ENCODE results near the gene SAXO1. TPM values are rescaled to one million over a fixed set of nuclear protein-coding genes. Genes with fewer than 3 reads are reported as not detected.

Gene SAXO1
- total and polyA plus RNA-seq, 7 donors = under 0.01 to 0.01 TPM; not detected in 5

GRCh38 chr9:18920141-18921084 is 112.6 kb downstream of the SAXO1 start:
- TF ChIP-seq POLR2A (IDR thresholded peaks at IDR 0.05) = no peak
- no peak for TF ChIP-seq EP300 (IDR thresholded peaks at IDR 0.05)
- no peak for TF ChIP-seq CTCF (IDR thresholded peaks at IDR 0.05)
- TF ChIP-seq POLR2AphosphoS5 (IDR thresholded peaks at IDR 0.05) = no peak
- H3K36me3 ChIP-seq = no peaks in the 10 kb centered on the region
- no peak for DNase-seq
- no peak overlapping the region for H3K4me3 ChIP-seq
- no peaks in the 10 kb centered on the region for H3K27me3 ChIP-seq
- intact Hi-C loops (cut with DNase I) = no loop called here
- H3K9me3 ChIP-seq = no peaks in the 10 kb centered on the region
- peaks cover 0 to 32% (median 28%) of the 10 kb centered on the region in 4 donors for H3K4me1 ChIP-seq
- H3K27ac ChIP-seq = no peak overlapping the region
- WGBS, 2 donors = 17 to 58% methylated on average over 4 of the region's 4 CpGs

GRCh38 chr9:18911714-18912342 is 121.2 kb downstream of the SAXO1 start:
- Histone ChIP-seq H3K27ac (no peak overlapping the region), H3K9me3 (no peaks in the 10 kb centered on the region), H3K4me1 (peaks cover 0 to 11% (median 0%) of the 10 kb centered on the region in 4 donors), H3K4me3 (no peak overlapping the region), H3K36me3 (no peaks in the 10 kb centered on the region), H3K27me3 (no peaks in the 10 kb centered on the region)
- intact Hi-C loops (cut with DNase I) = no loop called here
- TF ChIP-seq CTCF (IDR thresholded peaks at IDR 0.05) (no peak), POLR2A (IDR thresholded peaks at IDR 0.05) (no peak), EP300 (IDR thresholded peaks at IDR 0.05) (no peak), POLR2AphosphoS5 (IDR thresholded peaks at IDR 0.05) (no peak)
- 94 to 97% methylated on average over 9 of the region's 9 CpGs for WGBS, 2 donors
- DNase-seq = no peak

- H3K36me3 ChIP-seq = no peaks in the 10 kb centered on the region
- no peak overlapping the region for H3K27ac ChIP-seq
- 39 to 69% methylated on average over 6 of the region's 6 CpGs for WGBS, 2 donors
- no peak for DNase-seq
- H3K27me3 ChIP-seq = no peaks in the 10 kb centered on the region
- intact Hi-C loops (cut with DNase I) = no loop called here
- H3K4me1 ChIP-seq = peaks cover 0 to 11% (median 0%) of the 10 kb centered on the region in 4 donors
- H3K9me3 ChIP-seq = no peaks in the 10 kb centered on the region
- TF ChIP-seq CTCF (IDR thresholded peaks at IDR 0.05) = no peak
- TF ChIP-seq POLR2AphosphoS5 (IDR thresholded peaks at IDR 0.05) = no peak
- no peak for TF ChIP-seq EP300 (IDR thresholded peaks at IDR 0.05)
- no peak for TF ChIP-seq POLR2A (IDR thresholded peaks at IDR 0.05)
- H3K4me3 ChIP-seq = no peak overlapping the region
Observed at GRCh38 chr9:18910916-18911315, 122.1 kb downstream of the SAXO1 start.

GRCh38 chr9:18910435-18910834 is 122.6 kb downstream of the SAXO1 start:
- no peaks in the 10 kb centered on the region for H3K36me3 ChIP-seq
- no peaks in the 10 kb centered on the region for H3K27me3 ChIP-seq
- no peaks in the 10 kb centered on the region for H3K9me3 ChIP-seq
- no peak for DNase-seq
- no peak overlapping the region for H3K27ac ChIP-seq
- H3K4me3 ChIP-seq = no peak overlapping the region
- intact Hi-C loops (cut with DNase I) = no loop called here
- H3K4me1 ChIP-seq = peaks cover 0 to 11% (median 0%) of the 10 kb centered on the region in 4 donors
- WGBS, 2 donors = 69 to 78% methylated on average over 2 of the region's 2 CpGs
- TF ChIP-seq POLR2A (IDR thresholded peaks at IDR 0.05) = no peak
- TF ChIP-seq EP300 (IDR thresholded peaks at IDR 0.05) = no peak
- TF ChIP-seq CTCF (IDR thresholded peaks at IDR 0.05) = no peak
- TF ChIP-seq POLR2AphosphoS5 (IDR thresholded peaks at IDR 0.05) = no peak

Data from sigmoid colon (tissue), 7 donors.